ENCODE results near the gene ERCC1. TPM values are rescaled to one million over a fixed set of nuclear protein-coding genes. Genes with fewer than 3 reads are reported as not detected.
A peak's percentile ranks its signal among the peaks of the same experiment; 100 is the strongest.

The ERCC1 gene
- total RNA-seq, 1 experiment from 2014 or later = 103 TPM

- TF ChIP-seq CEBPB (IDR thresholded peaks at IDR 0.05; ENCODE audit: low read depth) = no peak
- no peak for TF ChIP-seq REST (IDR thresholded peaks at IDR 0.05; ENCODE audit: low read depth)
- no peak for TF ChIP-seq TCF7L2 (IDR thresholded peaks at IDR 0.05; ENCODE audit: borderline replicate concordance, extremely low read depth, insufficient read depth, insufficient read length)
- TF ChIP-seq ZFX (IDR thresholded peaks at IDR 0.05) = no peak
These were observed 21.4 kb upstream of the ERCC1 start (continued) for GRCh38 chr19:45445139-45445538.

- no peaks in the 10 kb centered on the region for H3K79me2 ChIP-seq (ENCODE audit: insufficient read depth, low read length)
- H2AFZ ChIP-seq (ENCODE audit: low read depth, low read length, poor library complexity, severe bottlenecking) = no peak overlapping the region
- H3K4me1 ChIP-seq (ENCODE audit: control insufficient read depth in 1 of 2, insufficient read depth in 2 of 2, low read length in 2 of 2) = peaks cover 42 to 65% of the 10 kb centered on the region in 2 experiments
- peak overlapping the region; percentile 75 for H3K4me2 ChIP-seq (ENCODE audit: low read length)
- TSS peak; percentile 28 for BruUV-seq (replicated peaks)
- H3K36me3 ChIP-seq (ENCODE audit: control insufficient read depth in 1 of 2, insufficient read depth in 2 of 2, low read length in 2 of 2) = no peaks in the 10 kb centered on the region
- DNase-seq (ENCODE audit: low read depth, low spot score) = no peak
- ChIA-PET CTCF (interaction anchor here (1.0 kb wide), 1 partner anchor 35 kb away, joined by 3 read pairs; no protein-coding TSS in a partner anchor), RAD21 (ENCODE audit: low non-redundant PET in 1 of 2, low total read pairs in 2 of 2, uncharacterized antibody in 2 of 2, unreplicated experiment in 2 of 2) (no interaction called here), POLR2A (no interaction called here)
- TF ChIP-seq ZFX (IDR thresholded peaks at IDR 0.05) (0 out of 2 replicates have a peak, but pooled peaks have one; percentile 10), EZH2 (IDR thresholded peaks at IDR 0.05) (no peak)
- no peaks in the 10 kb centered on the region for H3K27me3 ChIP-seq (ENCODE audit: insufficient read depth, low read length)
- intact Hi-C loops (cut with micrococcal nuclease) = no loop called here
- H3K9ac ChIP-seq (ENCODE audit: low read length) = peak overlapping the region; percentile 70
- H3K4me3 ChIP-seq (replicated peaks in 1 of 2; ENCODE audit: low read depth in 1 of 2, low read length in 2 of 2) = peak overlapping the region in 1 of 2 experiments; percentile 48; a peak in 1 of 4 replicates
- no peaks in the 10 kb centered on the region for H4K20me1 ChIP-seq (ENCODE audit: insufficient read depth)
- H3K9me3 ChIP-seq (ENCODE audit: control insufficient read depth in 1 of 2, insufficient read depth in 1 of 2, low read depth in 1 of 2, low read length in 2 of 2) = no peaks in the 10 kb centered on the region
- peak; percentile 17 for ATAC-seq
- no peaks in the 10 kb centered on the region for H3K9me2 ChIP-seq (ENCODE audit: insufficient read depth)
- peak overlapping the region; percentile 27 for H3K27ac ChIP-seq (ENCODE audit: low read depth, low read length)
These were observed 20.8 kb upstream of the ERCC1 start for GRCh38 chr19:45444318-45445041.
